Measurements from ENCODE around the gene RTN4R. TPM values are rescaled to one million over a fixed set of nuclear protein-coding genes. Genes with fewer than 3 reads are reported as not detected.

Gene RTN4R
- total and polyA plus RNA-seq, 9 of the 15 experiments (the other 6 are each of a cell fraction or from before 2014, with no cell fraction given), result 0.04 to 2.8 (median 1.4) TPM; not detected in 3

- TF ChIP-seq, protein P1, sequence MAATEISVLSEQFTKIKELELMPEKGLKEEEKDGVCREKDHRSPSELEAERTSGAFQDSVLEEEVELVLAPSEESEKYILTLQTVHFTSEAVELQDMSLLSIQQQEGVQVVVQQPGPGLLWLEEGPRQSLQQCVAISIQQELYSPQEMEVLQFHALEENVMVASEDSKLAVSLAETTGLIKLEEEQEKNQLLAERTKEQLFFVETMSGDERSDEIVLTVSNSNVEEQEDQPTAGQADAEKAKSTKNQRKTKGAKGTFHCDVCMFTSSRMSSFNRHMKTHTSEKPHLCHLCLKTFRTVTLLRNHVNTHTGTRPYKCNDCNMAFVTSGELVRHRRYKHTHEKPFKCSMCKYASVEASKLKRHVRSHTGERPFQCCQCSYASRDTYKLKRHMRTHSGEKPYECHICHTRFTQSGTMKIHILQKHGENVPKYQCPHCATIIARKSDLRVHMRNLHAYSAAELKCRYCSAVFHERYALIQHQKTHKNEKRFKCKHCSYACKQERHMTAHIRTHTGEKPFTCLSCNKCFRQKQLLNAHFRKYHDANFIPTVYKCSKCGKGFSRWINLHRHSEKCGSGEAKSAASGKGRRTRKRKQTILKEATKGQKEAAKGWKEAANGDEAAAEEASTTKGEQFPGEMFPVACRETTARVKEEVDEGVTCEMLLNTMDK (IDR thresholded peaks at IDR 0.05; ENCODE audit: borderline replicate concordance, insufficient read depth, low read depth, low read length, poor library complexity, severe bottlenecking), result no peak
- TF ChIP-seq ZNF280B (CRISPR knock-in tag; IDR thresholded peaks at IDR 0.05) (no peak), EP300 (IDR thresholded peaks at IDR 0.05; ENCODE audit: low read length) (no peak), ZNF431 (CRISPR knock-in tag; IDR thresholded peaks at IDR 0.05) (peak; percentile 33; the same call in 1 of the 2 replicates), ZNF561 (CRISPR knock-in tag; conservative IDR thresholded peaks at IDR 0.05) (no peak), DNMT1 (IDR thresholded peaks at IDR 0.05) (no peak), CXXC5 (CRISPR knock-in tag; IDR thresholded peaks at IDR 0.05) (no peak), SIN3A (IDR thresholded peaks at IDR 0.05; ENCODE audit: borderline replicate concordance in 2 of 2, control insufficient read depth in 1 of 2, low read depth in 2 of 2, low read length in 2 of 2) (no peak), SRSF9 (IDR thresholded peaks at IDR 0.05; ENCODE audit: borderline replicate concordance, low read depth, low read length) (no peak), ZNF668 (CRISPR knock-in tag; IDR thresholded peaks at IDR 0.05) (no peak), XRCC4 (IDR thresholded peaks at IDR 0.05; ENCODE audit: extremely low read depth, insufficient read depth, insufficient read length) (no peak), FUS (optimal IDR thresholded peaks at IDR 0.05; ENCODE audit: low read depth, low read length) (no peak)
- TF ChIP-seq, protein P2, sequence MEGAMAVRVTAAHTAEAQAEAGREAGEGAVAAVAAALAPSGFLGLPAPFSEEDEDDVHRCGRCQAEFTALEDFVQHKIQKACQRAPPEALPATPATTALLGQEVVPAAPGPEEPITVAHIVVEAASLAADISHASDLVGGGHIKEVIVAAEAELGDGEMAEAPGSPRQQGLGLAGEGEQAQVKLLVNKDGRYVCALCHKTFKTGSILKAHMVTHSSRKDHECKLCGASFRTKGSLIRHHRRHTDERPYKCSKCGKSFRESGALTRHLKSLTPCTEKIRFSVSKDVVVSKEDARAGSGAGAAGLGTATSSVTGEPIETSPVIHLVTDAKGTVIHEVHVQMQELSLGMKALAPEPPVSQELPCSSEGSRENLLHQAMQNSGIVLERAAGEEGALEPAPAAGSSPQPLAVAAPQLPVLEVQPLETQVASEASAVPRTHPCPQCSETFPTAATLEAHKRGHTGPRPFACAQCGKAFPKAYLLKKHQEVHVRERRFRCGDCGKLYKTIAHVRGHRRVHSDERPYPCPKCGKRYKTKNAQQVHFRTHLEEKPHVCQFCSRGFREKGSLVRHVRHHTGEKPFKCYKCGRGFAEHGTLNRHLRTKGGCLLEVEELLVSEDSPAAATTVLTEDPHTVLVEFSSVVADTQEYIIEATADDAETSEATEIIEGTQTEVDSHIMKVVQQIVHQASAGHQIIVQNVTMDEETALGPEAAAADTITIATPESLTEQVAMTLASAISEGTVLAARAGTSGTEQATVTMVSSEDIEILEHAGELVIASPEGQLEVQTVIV (CRISPR knock-in tag; IDR thresholded peaks at IDR 0.05; ENCODE audit: borderline replicate concordance), result no peak
- TF ChIP-seq, protein P3, sequence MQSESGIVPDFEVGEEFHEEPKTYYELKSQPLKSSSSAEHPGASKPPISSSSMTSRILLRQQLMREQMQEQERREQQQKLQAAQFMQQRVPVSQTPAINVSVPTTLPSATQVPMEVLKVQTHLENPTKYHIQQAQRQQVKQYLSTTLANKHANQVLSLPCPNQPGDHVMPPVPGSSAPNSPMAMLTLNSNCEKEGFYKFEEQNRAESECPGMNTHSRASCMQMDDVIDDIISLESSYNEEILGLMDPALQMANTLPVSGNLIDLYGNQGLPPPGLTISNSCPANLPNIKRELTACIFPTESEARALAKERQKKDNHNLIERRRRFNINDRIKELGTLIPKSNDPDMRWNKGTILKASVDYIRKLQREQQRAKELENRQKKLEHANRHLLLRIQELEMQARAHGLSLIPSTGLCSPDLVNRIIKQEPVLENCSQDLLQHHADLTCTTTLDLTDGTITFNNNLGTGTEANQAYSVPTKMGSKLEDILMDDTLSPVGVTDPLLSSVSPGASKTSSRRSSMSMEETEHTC (IDR thresholded peaks at IDR 0.05), result no peak
Observed at GRCh38 chr22:20194681-20195593, 73.2 kb downstream of the RTN4R start (continued).

All from K562 (cell line).